NCI-H2029 treated with DMSO at 0.1 percent for 48 hours (cell line): ENCODE data around the gene AFF4.

Experiments
- DNase-seq: peaks from one replicate; lab custom pipeline; 2025; lab: John Stamatoyannopoulos, UW

AFF4 gene

GRCh38 chr5:132825834-132826391 is 137.5 kb downstream of the AFF4 start:
- DNase-seq = no peak
